G401 (cell line): ENCODE measurements around the gene JAGN1. TPM values are rescaled to one million over a fixed set of nuclear protein-coding genes. Genes with fewer than 3 reads are reported as not detected.
"Not testable (repeated sequence)": the region's sequence is repeated elsewhere in the genome, so short reads cannot be mapped to it uniquely, and the experiment has no call there.

Experiments used
- DNase-seq: peaks from one replicate; pipeline ENCODE4 v3.0.0-alpha.2; 2015; ENCODE audit warnings: low spot score
- in situ Hi-C: cut with HindIII; loops from 2 replicates; pipeline ENCODE4 v1.10.0; 2016; ENCODE audit warnings: low sequenced_read_pairs, mixed read lengths
- total RNA-seq: library from RNA; depleted of rRNA; stranded (reverse); fragments of >200 nt; shearing (Covaris generic); gene quantifications from 2 replicates; pipeline ENCODE4 v1.2.3, GENCODE V29; 2014; rRNA removed

Gene JAGN1
- total RNA-seq, 1 experiment from 2014 or later = 30.0 TPM

DNA sequence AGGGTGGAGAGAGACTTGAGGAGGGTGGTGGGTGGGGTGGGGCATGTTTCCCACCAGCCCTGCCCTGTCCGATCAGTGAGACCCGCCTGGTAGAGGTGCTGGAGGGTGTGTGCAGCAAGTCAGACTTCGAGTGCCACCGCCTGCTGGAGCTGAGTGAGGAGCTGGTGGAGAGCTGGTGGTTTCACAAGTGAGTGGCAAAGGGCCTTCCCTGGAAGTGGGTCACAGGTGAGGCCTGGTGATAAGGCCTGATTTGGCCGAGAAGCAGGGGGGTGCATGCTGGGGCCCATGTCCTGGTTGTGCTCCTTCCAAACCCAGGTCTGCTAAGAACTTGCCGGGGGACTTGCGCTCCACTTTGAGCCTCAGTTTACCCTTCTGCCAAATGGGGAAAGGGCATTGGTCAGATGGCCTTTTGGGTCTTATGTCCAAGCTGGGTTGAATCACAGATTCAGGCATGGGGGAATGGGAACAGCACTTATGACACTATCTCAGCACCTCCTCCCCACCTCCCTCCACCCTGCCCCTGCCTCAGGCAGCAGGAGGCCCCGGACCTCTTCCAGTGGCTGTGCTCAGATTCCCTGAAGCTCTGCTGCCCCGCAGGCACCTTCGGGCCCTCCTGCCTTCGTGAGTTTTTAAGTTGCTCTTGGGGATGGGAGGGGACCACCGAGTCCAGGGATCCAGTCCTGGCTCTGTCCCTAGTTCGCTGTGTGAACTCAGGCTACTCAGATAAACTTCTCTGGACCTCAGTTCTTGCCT lies 47.3 kb downstream of the JAGN1 start:
- no peak for DNase-seq
- in situ Hi-C loops = no loop called here

DNA sequence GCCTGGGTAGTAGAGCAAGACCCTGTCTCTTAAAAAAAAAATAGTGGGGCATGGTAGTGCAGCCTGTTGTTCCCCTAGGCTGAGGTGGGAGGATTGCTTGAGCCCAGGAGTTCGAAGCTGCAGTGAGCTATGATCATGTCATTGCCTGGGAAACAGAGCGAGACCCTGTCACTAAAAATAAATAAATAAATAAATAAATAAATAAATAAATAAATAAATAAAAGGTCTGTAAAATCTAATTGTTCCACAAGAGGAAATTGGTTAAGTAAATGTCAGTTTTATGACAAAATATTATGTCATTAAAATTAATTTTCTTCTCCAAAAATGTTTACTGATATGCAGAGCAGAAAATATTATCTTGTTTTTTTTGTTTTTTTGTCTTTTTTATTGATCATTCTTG lies 48.6 kb downstream of the JAGN1 start:
- no peak for DNase-seq
- in situ Hi-C loops = no loop called here

DNA sequence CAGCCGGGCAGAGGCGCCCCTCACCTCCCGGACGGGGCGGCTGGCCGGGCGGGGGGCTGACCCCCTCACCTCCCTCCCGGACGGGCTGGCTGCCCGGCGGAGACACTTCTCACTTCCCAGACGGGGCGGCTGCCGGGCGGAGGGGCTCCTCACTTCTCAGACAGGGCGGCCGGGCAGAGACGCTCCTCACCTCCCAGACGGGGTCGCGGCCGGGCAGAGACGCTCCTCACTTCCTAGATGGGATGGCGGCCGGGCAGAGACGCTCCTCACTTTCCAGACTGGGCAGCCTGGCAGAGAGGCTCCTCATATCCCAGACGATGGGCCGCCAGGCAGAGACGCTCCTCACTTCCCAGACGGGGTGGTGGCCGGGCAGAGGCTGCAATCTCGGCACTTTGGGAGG lies 49.5 kb downstream of the JAGN1 start:
- DNase-seq, in situ Hi-C loops: not testable (repeated sequence)

DNA sequence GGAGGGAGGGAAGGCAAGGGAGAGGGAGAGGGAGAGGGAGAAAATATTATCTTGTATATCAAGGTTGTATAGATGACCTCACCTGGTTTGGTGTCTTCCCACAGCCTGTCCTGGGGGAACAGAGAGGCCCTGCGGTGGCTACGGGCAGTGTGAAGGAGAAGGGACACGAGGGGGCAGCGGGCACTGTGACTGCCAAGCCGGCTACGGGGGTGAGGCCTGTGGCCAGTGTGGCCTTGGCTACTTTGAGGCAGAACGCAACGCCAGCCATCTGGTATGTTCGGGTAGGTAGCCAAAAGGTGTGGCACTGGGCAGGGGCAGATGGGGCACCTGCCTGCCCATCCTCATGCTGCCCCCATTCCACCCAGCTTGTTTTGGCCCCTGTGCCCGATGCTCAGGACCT lies 50.3 kb downstream of the JAGN1 start:
- peak; percentile 45 for DNase-seq
- in situ Hi-C loops = no loop called here

DNA sequence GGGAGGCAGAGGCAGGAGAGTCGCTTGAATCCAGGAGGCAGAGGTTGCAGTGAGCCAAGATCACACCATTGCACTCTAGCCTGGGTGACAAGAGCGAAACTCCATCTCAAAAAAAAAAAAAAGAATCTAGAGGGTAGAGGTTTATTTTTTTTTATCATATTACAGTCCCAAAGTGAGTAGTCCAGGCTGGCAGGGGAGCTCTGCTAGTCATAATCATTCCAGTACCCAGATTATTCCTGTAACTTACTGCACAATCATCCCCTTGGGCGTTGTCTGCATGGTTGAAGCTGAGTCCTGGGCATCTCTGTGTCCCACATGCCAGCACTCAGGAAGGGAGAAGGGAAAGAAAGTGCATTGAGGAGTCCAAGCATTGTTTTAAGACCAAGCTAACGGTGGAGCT lies 51.8 kb downstream of the JAGN1 start:
- no peak for DNase-seq
- in situ Hi-C loops = no loop called here

DNA sequence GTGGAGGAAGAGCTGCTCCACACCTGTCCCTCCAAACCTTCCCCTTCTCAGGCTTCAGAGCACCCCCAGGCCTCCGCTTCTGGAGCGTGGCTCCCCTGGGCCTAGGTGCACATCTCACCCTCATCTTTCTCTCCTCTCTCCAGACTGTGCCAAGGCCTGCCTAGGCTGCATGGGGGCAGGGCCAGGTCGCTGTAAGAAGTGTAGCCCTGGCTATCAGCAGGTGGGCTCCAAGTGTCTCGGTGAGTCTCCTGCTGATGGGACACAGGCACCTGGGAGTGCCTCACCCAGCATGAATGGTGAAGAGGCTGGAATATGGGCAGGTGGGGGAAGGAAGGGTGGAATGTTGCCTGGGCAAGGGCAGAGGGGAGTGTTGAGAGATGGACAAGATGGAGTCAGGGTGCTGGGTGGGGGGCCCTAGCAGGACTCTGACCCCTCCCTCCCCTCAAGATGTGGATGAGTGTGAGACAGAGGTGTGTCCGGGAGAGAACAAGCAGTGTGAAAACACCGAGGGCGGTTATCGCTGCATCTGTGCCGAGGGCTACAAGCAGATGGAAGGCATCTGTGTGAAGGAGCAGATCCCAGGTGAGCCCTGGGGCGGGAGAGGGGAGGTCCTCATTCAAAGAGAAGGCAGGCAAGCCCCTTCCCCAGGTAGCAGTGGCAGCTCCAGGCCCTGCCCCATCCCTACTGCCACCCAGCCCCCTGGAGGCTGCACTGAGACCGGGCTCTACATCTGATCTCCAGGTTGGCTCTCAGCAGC lies 52.7 kb downstream of the JAGN1 start:
- in situ Hi-C loops = no loop called here
- DNase-seq = no peak

Other genes starting within 250 kb of the JAGN1 start
- 37.7 and 39.1 TPM in 2 replicates for gene MTMR14, start 241.1 kb upstream of the JAGN1 start, total RNA-seq
- 0.80 and 3.9 TPM in 2 replicates for gene CPNE9, start 186.8 kb upstream of the JAGN1 start, total RNA-seq
- 18.5 and 23.7 TPM in 2 replicates for gene BRPF1, start 158.9 kb upstream of the JAGN1 start, total RNA-seq
- 32.1 and 35.3 TPM in 2 replicates for gene OGG1, start 140.7 kb upstream of the JAGN1 start, total RNA-seq
- not detected in 2 replicates for gene CAMK1, start 120.7 kb upstream of the JAGN1 start, total RNA-seq
- 70.0 and 72.1 TPM in 2 replicates for gene TADA3, start 98.1 kb upstream of the JAGN1 start, total RNA-seq
- 231 and 292 TPM in 2 replicates for gene ARPC4, start 97.5 kb upstream of the JAGN1 start, total RNA-seq
- gene TTLL3, start 80.3 kb upstream of the JAGN1 start, total RNA-seq = 4.6 and 5.4 TPM in 2 replicates
- 82.7 and 98.7 TPM in 2 replicates for gene RPUSD3, start 46.6 kb upstream of the JAGN1 start, total RNA-seq
- gene CIDEC, start 10.4 kb upstream of the JAGN1 start, total RNA-seq = not detected in 2 replicates
- 3.6 and 5.3 TPM in 2 replicates for gene IL17RE, start 12.2 kb downstream of the JAGN1 start, total RNA-seq
- 12.2 and 22.5 TPM in 2 replicates for gene IL17RC, start 26.5 kb downstream of the JAGN1 start, total RNA-seq
- 13.3 and 30.0 TPM in 2 replicates for gene CRELD1, start 43.2 kb downstream of the JAGN1 start, total RNA-seq
- gene PRRT3, start 61.8 kb downstream of the JAGN1 start, total RNA-seq = 8.6 and 11.5 TPM in 2 replicates
- gene EMC3, start 96.2 kb downstream of the JAGN1 start, total RNA-seq = 30.3 and 63.2 TPM in 2 replicates
- 17.8 and 43.1 TPM in 2 replicates for gene FANCD2, start 135.8 kb downstream of the JAGN1 start, total RNA-seq
- gene FANCD2OS, start 217.6 kb downstream of the JAGN1 start, total RNA-seq = not detected in 2 replicates
- gene BRK1, start 225.1 kb downstream of the JAGN1 start, total RNA-seq = 114 and 121 TPM in 2 replicates